ENCODE data around the gene CGNL1.

GRCh38 chr15:57334257-57334656 lies 42.0 kb upstream of the CGNL1 start:
- TF ChIP-seq, protein P1, sequence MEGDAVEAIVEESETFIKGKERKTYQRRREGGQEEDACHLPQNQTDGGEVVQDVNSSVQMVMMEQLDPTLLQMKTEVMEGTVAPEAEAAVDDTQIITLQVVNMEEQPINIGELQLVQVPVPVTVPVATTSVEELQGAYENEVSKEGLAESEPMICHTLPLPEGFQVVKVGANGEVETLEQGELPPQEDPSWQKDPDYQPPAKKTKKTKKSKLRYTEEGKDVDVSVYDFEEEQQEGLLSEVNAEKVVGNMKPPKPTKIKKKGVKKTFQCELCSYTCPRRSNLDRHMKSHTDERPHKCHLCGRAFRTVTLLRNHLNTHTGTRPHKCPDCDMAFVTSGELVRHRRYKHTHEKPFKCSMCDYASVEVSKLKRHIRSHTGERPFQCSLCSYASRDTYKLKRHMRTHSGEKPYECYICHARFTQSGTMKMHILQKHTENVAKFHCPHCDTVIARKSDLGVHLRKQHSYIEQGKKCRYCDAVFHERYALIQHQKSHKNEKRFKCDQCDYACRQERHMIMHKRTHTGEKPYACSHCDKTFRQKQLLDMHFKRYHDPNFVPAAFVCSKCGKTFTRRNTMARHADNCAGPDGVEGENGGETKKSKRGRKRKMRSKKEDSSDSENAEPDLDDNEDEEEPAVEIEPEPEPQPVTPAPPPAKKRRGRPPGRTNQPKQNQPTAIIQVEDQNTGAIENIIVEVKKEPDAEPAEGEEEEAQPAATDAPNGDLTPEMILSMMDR (IDR thresholded peaks at IDR 0.05): no peak
- no peak for TF ChIP-seq POLR2A (IDR thresholded peaks at IDR 0.05)

Data from lower leg skin (tissue), 3 donors.